GM18951 (cell line): ENCODE data around the gene FRMPD2.

Source experiments
- POLR2A ChIP-seq: IDR thresholded peaks from 4 replicates; pipeline ENCODE4 v1.6.1; 2011; ENCODE audit warnings: mild to moderate bottlenecking; ENCODE audit not compliant: insufficient read length, insufficient read depth; ENCODE audit errors: extremely low read depth
- in situ Hi-C: fragments of 300-500 bp; cut with MboI; formaldehyde crosslinking; loops from one replicate; pipeline ENCODE4 v1.12.0; 2022; ENCODE audit warnings: low sequenced_read_pairs, mixed read lengths, inconsistent platforms; ENCODE audit not compliant: unreplicated experiment

The FRMPD2 gene

DNA sequence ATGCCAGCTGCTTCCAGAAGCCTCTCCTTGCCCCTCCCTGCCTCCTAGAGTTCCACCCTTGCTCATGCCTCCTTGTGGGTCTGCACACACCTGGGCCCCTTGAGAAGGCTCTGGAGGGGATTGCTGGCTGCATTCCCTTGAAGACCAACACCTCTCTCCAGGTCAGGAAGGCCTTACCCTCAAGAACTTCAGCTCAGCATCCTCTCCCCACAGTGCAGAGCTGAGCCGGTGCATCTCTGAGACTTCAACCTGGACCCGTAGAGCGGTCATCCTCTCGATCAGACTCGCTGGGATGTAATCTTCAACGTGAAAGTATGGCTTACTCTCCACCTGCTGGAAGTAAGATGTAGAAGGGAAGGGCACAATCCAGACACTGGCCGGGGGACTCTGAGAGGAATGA is 62.7 kb downstream of the FRMPD2 start:
- in situ Hi-C loops: loop anchor here (5.0 kb wide), 1 partner anchor 76 kb away; no protein-coding TSS in a partner anchor
- TF ChIP-seq POLR2A: no peak

DNA sequence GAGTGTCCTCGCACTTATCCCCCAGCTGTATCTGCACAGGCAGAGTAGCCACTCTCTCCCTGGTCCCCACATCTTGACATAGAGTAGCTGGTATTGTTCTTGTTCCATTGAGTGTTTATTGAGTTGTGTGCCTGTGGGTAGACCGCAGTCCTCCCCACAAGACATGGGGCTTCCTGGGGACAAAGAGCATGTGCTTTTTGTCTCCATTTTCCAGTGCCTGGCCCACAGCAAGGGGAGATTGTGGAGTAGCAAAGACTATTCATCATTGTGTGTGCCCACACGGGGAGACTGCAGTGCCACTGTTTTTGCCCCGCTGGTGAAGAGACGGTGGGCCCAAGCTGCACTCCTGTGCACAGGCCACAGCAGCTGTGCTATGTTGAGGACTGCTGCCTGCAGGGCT is 63.5 kb downstream of the FRMPD2 start:
- in situ Hi-C loops: loop anchor here (5.0 kb wide), 1 partner anchor 76 kb away; no protein-coding TSS in a partner anchor
- TF ChIP-seq POLR2A: no peak

DNA sequence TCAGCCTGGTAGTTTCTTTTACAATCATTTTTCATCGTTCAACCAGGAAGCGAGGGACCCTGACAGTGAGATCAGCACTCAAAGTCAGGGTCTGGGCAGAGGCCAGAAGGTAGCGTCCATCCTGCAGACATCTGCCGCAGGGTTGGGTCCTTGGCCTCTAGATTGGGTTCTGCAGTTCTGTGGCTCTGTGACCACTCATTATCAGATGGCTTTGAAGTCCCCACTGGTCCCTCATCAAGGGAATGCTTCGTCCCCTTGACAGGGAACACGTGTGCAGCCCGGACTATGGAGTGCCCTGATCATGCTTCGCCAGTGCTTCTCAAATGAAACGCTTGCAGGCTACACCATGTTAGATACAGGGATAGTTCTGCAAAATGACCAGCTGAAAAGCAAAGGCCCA is 64.1 kb downstream of the FRMPD2 start:
- no peak for TF ChIP-seq POLR2A
- in situ Hi-C loops: loop anchor here (5.0 kb wide), 1 partner anchor 77 kb away; no protein-coding TSS in a partner anchor

DNA sequence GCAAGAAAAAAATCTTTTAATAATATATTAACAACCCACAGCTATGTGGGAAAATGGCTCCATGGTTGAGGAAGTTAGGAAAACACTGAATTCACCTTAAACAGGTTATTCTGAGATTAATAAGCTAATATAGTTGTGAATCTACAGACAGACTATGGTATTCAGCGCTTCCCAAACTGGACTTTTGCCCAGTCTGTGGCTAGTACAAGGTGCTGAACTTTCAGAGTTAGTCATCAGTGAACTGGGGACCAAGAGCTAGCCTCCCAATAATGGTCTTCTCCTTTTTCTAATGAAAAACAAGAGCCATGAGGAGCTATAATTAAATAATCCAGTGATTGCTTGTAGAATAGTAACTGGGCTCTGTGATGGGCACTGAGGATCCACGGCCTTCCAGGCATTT is 65.3 kb downstream of the FRMPD2 start:
- no peak for TF ChIP-seq POLR2A
- in situ Hi-C loops: no loop called here

DNA sequence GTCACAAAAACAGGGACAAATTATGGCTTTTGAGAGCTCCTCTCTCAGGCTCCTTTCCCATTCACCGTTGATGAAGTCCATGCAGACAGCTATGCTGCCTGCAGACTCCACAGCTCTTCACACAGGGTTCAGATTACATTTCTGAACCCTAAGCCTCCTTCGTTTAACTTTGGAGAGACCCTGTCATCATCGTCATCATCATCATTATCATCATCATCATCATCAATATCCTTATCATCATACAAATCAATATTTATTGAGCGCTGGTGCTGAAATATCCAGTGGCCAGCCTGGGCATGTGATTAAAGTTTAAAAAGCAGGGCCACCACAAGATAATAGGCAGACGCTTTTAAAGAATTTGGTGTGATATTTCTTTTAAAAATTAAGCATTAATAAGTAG is 66.6 kb downstream of the FRMPD2 start:
- TF ChIP-seq POLR2A: no peak
- in situ Hi-C loops: no loop called here

DNA sequence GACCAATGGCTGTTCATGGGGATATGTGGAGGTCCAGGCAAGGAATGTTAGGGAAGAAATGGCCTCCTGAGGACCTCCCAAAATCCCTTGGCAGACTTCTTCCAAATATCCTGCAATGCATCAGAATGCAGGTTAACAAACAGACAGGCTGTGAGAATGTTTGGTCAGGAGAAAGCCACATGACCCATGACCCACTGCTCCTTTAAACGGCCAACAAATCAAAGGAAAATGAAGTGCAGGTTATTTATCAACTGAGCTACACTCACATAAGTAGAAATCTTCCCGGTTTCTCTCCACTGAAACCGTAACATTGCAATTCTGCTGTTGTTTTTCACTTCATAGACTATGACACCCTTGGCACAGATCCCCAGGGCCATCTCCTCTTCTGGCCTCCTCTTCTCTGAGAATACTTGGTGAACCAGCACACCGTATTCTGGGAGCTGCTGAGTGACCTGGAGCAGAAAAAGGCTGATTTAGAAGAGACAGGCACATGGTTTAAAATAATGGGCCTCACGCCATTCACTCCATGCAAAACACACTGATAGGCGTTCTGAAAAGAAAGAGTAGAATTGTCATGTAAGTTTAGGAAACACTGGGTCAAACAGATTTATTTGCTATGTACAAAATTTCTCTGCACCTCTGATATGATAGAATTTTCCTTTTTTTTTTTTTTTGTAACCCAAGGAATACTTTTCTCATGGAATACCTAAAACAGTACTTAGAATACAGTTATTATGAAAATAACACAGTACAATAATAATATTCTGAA is 67.8 kb downstream of the FRMPD2 start:
- no peak for TF ChIP-seq POLR2A
- in situ Hi-C loops: no loop called here

DNA sequence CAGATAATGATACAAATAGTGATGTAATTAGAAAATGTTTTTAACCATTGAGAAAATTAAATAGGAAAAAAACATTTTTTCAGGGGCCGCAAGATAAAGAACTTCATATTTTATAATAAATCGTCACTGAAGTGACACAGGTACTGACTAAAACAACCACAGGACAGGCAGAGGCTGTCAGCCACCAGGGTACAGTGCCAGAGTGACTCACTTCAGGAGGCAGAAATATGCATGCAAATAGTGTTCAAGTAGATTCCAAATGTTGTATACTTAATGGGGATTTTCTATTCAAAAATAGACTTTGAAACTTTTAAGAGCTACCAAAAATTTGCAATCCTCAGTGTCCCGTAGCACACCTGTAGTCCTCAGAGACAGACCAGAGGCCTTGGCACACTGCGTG is 68.6 kb downstream of the FRMPD2 start:
- no peak for TF ChIP-seq POLR2A
- in situ Hi-C loops: no loop called here

DNA sequence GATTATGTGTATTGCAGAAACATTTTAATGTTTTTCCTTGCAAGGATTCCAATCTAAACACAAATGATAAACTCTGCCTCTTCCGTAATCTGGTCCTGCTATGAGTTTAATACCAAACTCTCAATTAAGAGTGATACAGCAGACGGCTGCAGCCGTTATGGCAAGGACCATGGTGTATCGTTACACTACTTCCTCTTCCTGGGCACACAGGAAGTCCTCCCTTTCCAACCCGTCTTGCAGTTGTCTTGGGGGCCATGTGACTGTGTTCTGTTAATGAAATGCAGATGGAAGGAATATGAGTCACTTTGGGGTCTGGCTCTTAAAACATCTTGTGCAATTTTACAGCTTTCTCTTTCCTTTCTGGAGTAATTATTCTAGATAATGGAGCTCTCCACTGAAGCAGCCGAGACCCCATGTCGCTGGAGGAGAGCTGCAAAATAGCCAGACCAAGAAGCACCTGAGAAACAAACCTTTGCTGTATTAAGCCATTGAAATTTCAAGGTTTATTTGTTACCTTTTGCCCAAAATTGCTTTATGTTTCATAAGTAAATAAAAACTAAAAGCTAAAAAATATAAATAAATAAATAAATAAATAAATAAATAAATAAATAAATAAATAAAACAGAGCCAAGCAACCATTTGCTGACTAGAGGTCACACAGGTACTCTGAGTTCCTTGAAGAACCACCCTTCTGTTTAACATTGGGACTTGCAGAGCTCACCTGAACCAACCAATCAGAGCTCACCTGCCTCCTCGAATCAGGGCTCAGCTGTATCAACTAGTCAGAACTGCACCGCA is 74.7 kb downstream of the FRMPD2 start:
- in situ Hi-C loops: no loop called here
- no peak for TF ChIP-seq POLR2A

DNA sequence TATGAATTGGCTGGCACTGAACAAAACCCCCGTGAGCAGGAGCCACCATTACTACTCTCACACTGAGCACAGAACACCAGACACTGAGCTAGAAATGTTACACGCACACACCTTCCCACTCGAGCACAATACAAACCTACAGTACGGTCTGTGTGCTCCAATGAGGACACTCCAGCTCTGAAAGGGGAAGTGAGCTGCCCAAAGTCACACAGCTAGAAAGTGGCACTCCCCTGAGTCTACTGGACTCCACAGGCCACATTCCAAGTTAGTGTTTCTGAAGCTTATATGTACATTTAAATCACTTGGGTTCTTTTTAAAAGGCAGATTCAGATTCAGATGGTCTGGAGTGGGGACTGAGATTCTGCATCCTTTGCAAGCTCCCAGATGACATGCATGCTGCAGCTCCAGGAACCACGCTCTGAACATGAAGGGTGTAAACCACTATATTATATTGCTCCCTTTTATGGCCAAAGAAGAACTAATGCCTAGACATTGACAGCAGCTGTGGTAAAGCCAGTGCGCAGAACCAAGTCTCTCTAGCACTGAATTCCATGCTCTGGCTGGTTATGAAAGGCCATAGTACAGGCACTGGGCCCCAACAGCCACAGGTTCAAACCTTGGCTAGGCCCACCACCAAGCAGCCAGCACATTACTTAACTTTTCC is 77.1 kb downstream of the FRMPD2 start:
- TF ChIP-seq POLR2A: no peak
- in situ Hi-C loops: no loop called here

DNA sequence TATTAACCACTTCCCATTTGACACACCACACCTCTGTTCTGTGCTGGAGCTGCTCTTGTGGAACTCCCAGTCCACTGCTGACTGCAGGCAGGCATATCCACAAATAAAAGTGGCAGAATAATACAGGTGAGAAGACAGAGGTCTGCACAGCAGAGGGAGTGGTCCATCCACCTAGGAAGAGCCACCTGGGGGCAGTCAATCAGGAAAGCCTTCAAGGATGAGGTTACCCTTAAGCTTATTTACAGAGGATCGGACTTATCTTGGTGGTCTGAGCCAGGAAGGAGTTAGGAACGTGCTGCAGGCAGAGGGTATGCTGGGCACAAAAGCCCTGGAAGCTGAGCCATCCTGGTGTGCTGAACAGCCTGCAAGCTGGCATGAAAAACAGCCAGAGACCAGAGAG is 78.7 kb downstream of the FRMPD2 start:
- in situ Hi-C loops: no loop called here
- no peak for TF ChIP-seq POLR2A

DNA sequence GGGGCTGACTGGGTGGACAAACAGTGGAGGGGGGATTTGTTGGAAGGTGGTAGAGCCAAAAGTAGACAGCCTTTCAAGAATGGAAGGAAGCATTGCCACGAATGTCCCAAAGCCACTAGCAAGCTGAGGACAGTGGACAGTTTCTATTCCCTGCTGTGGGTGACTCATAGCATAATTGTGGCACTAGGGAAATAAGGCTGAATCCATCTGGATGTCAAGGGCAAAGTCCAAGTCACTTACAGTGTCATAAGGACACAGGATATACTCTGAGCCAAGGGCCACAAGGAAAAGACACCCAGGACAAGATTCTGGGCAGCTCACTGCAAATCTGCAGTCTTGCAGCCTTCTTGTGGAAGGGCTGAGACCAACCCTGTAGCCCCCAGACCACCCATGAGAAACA is 79.7 kb downstream of the FRMPD2 start:
- TF ChIP-seq POLR2A: no peak
- in situ Hi-C loops: no loop called here

DNA sequence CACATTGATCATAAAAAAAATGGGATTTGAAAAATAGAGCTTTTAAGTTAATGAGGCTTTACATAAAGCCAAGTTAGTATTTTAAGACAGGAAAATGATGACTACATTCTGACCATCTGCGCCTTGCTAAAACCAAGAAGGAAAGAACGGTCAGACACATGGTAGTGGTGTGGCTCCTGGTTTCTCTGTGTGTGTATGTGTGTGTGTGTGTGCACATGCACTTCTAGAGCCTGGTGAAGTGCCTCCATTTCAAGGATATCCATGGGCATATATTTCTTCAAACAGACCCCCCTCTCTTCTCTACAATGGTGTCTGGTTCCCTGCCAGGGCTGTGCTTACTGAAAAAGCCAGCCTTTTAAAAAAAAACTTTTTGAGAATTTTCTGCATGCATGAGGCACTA is 80.9 kb downstream of the FRMPD2 start:
- TF ChIP-seq POLR2A: no peak
- in situ Hi-C loops: no loop called here

DNA sequence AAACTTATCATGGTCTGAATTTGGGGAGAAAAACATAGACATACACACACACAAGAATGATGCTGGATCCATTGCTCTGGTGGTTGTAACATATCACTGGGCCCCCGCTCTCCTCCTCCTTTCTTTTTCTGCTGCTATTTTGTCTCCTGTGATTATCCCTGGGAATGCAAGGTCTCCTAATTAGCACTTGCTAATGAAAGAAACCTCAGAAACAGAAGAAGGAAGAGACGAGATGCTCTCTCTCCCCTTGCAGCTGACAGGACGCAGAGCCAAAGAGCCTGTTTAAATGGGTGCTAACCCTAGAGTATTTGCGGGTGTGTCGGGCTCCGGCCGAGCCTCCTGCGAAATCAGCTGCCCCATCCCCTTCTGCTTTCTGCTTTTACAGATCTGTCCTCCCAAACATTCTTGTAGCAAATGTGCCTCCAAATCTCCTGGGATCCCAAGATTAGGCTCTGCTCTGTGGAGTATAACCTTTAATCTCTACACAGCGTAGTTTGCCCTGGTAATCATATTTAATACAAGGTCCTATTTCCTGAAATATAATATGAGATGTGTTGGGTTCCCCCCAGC is 81.5 kb downstream of the FRMPD2 start:
- in situ Hi-C loops: no loop called here
- TF ChIP-seq POLR2A: no peak
